SKM-1 treated with dmso at 0.1 percent for 144 hours (cell line): Measurements from ENCODE around the gene HOXD11.

Experiments
- DNase-seq: peaks from one replicate; lab custom pipeline; 2025; ENCODE audit not compliant: unreplicated experiment; lab: John Stamatoyannopoulos, UW

HOXD11 gene

DNA sequence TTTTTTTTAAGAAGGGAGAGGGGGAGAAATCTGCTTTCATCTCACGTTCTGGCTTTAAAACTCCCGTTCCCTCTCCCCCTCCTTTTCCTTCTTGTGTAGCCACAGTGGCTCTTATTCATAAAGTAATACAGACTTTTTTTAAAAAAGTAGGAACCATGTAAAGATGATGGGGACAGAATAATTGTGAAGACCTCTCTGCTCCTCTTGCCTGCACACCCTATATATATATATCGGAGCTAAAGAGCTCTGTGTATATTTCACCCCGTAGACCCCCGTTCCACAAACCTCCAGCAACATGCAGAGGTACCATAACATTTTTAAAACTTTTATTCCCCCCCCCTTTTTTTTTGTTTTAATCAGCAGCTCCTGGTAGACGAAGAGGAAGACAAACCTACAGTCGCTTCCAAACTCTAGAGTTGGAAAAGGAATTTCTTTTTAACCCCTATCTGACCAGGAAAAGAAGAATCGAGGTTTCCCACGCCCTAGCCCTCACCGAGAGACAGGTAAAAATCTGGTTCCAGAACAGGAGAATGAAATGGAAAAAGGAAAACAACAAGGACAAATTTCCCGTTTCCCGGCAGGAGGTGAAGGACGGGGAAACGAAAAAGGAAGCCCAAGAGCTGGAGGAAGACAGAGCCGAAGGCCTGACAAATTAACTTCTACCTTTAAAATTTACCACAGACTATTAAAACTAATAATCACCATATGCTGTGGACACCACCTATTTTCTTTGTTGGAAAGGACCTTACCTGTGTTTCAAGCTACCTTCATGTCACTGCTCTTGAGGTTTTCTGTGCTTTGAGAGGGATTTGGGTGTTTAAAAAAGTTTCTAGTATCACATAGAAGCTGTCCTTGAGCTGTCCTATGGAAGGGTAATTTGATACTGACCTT lies 24.1 kb downstream of the HOXD11 start:
- no peak for DNase-seq

GRCh38 chr2:176131848-176132158 lies 24.7 kb downstream of the HOXD11 start:
- no peak for DNase-seq

DNA sequence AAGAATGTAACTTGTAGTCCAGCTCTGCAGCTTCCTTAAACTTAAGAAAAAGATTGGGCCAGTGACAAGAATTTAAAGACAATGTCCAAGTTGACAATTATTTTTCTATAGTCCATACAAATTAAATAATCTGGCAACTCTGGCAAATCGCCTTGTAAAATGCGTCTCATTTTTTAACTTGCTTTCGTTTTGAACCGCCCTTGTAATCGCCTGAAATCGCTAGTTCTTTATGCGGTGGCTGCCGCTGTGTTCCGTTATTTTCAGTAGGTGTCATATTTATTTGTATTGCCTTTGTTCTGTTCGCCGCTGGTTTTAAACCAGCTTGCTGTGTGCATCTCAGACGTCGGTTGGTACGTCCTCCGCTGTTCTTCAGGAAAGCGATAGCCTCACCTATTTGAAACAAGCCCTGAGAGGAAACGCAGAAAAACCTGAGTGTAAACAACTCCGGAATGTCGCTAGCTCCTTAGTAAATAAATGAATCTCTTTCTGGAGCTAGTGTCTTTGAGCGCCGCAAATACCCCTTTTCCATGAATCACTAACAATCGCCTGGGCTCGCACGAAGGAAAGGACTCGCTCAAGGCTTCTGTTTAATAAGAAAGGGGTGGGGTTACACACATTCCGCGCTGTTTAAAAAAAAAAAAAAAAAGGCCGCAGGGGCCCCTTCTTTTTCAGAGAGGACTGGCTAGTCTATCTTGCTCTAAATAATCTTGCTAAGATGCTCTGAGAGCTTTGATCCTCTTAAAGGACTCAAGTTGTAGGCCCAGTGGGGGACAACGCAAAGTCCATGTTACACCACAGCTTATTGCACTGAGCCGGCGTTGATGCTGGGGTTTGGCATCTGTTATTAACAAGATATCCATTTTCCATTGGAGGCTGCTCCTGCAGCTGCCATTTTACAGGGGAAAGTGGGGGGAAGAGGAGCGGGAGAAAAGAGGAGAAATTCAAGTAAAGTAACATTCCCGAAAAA lies 25.4 kb downstream of the HOXD11 start:
- DNase-seq, result no peak

DNA sequence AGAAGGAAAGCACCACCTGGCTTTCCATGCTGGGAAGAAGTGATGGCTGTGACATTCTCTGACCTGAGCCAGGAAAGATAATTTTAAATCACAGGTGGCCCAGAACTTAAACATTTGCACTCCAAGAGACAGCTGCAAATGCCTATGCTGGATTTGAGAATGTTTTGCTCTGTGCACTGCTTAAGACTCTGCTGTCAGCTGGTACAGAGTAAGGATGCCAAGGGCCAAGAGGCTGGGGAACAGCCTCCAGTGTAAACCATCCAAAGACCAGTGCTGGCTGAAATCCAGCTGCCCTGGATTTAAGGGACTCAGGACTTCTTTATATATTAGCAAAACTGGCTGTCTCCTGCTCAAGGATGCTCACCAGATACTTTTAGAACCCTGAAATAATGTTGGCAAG lies 26.3 kb downstream of the HOXD11 start:
- DNase-seq, result no peak

- DNase-seq, result no peak
These were observed 27.0 kb downstream of the HOXD11 start for GRCh38 chr2:176134035-176134434.

GRCh38 chr2:176135035-176135440 lies 28.0 kb downstream of the HOXD11 start:
- DNase-seq, result no peak

DNA sequence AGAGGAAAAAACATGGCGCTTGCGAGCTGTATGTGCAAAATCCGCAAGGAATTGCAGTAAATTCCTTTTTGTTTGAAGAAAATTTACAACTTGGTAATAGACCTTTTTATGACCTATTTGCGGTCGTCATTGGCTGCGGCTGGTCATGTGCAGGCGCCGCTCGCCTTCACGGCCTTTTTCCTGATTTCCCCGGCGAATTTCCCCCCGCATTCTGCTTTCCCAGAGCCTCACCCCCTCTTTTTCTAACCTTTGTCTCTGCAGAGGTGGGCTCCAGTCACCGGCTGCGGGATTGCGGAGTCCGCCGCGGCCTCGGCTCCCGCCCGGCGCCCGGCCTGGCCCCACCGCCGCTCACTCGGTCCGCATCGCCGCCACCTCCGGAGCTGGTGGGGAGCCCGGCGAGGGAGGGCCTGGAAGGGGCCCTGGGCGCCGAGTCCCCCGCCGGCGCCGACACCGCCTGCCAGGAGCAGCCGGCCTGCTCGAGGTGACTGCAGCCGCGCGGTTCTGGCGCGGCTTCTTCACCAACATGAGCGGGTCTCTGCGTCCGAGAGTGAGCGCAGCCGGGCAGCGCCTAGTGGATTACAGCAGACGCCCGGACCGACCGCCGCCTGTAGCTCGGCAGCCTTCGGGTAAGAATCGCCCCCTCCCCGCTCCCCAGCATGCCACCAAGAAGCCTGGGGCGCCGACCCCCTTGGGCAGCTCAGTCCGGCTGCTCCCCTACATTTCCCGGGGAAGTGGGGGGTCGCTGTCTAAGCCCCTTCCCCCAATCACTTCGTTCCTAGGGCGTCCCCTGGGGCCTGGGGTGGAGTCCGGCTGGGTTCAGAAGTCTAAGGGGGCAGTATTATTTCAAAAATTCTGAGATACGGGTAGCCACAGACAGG lies 29.5 kb downstream of the HOXD11 start:
- no peak for DNase-seq

- no peak for DNase-seq
These were observed 30.1 kb downstream of the HOXD11 start for GRCh38 chr2:176137252-176137580.

DNA sequence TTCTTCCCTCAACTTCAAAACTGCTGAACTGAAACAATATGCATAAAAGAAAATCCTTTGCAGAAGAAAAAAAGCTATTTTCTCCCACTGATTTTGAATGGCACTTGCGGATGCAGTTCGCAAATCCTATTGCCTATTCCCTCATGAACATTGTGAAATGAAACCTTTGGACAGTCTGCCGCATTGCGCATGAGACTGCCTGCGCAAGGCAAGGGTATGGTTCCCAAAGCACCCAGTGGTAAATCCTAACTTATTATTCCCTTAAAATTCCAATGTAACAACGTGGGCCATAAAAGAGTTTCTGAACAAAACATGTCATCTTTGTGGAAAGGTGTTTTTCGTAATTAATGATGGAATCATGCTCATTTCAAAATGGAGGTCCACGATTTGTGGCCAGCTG lies 30.8 kb downstream of the HOXD11 start:
- DNase-seq, result no peak

GRCh38 chr2:176138526-176138922 lies 31.4 kb downstream of the HOXD11 start:
- DNase-seq, result no peak

- DNase-seq, result no peak
These were observed 32.0 kb downstream of the HOXD11 start for GRCh38 chr2:176138923-176139660.

- DNase-seq, result no peak
These were observed 32.8 kb downstream of the HOXD11 start for GRCh38 chr2:176139661-176140512.

DNA sequence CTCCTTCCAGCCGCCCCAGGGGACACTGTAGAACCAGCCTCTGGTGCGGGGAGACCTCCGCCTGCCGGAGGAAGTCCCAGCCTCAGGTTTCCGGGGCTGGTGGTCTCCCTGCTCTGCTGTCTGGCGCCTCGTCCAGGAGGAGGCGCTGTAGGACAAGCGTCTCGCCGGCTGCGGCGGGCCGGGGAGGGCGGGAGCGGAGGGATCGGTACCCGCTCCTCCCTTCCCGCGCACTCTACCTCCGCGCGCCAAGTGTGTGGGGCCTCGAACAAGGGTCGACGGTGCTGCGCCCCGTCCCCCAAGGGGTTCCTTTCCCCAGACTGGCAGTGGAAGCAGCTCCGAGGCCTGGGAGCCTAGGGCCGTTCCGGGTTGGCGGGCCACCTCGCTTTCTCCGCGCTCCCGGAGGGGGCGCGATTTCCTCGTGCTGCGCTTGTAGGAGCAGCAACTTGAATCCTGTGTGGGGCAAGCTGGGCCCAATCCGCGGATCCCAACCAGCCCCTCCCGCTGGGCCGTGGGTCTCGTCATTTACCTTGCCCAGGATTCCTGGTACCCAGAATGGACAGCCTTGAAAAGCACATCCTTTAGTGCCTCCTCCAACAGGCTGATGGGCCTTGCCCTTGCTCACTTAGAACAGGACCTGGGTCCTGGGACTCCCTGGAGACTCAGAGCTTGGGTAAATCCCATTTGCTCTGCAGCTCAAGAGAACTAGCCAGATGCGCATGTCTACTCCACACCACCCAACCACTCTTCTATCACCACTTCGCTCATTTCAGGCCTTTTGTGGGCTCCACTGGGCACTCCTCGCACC lies 33.6 kb downstream of the HOXD11 start:
- DNase-seq, result peak; percentile 38

GRCh38 chr2:176142281-176142680 lies 35.2 kb downstream of the HOXD11 start:
- DNase-seq, result no peak

DNA sequence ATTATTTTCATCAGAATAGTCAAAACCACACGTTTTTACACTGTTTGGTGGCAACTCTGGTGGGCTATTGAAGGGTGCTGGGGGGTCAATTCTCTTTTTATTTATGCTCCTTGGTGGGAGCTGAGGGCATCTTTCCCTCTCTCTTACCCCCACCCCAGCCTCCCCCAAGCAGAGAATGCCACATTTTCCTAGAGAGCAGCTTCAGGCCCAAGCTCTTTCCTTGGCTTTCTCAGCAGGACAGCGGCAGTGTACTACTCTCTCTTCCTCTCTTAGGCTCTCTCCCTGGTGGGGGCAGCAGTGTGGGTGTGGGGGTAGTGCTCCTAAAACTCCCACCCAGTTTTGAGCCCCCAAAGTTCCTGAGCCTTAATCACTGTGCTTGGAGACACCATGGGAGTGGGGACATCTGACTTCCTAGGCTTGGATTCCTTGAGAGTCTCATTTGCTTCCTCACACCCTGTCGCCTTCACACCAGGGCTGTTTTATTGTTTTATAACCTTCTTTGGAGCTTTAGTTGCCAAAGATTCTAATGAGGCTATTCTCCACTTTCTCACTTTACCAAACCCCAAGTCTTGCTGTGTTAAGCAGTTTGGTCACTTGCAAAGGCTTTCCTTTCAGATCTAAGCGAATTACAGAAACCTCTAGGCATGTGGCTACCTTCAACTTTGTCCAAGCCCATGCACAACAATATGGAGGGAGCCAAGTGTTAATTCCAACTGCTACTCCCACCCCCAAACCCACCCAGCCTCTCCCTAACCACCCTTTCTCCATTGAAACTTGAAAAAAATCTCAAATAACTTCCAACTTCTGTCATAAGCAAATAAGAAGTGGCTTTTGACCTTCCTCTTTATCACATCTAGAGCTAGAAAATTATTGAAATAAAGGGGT lies 38.2 kb downstream of the HOXD11 start:
- DNase-seq, result no peak

GRCh38 chr2:176146101-176146500 lies 39.0 kb downstream of the HOXD11 start:
- no peak for DNase-seq

GRCh38 chr2:176146645-176147044 lies 39.6 kb downstream of the HOXD11 start:
- no peak for DNase-seq
